Body of pancreas (tissue), 4 donors: ENCODE measurements around the gene C3orf80. TPM values are rescaled to one million over a fixed set of nuclear protein-coding genes. Genes with fewer than 3 reads are reported as not detected.

Experiments
- ATAC-seq: fragments of 150-250 bp; one replicate; pipeline ENCODE4 v1.9.1; 2016
- DNase-seq, 4 donors: peaks; one replicate each; pipeline ENCODE4 v3.0.0-alpha.2; 2019
- H3K27ac ChIP-seq, 4 donors: fragments of 200-600 bp; sonication (generic); 1 replicate in 3 of 4; 2 replicates in 1 of 4; pipeline versions ENCODE4 v1.5.1 to v1.6.1; 2016 to 2019; ENCODE audit warnings: mild to moderate bottlenecking in 1 of 4, mixed read lengths in 1 of 4, moderate library complexity in 1 of 4
- H3K27me3 ChIP-seq, 2 donors: fragments of 200-600 bp; sonication (generic); one replicate each; pipeline ENCODE4 v1.6.0; 2016; ENCODE audit warnings: mild to moderate bottlenecking in 1 of 2
- H3K36me3 ChIP-seq, 2 donors: fragments of 200-600 bp; sonication (generic); replicated peaks in 1 of 2; 2 replicates each; pipeline ENCODE4 v1.5.1; 2016; ENCODE audit warnings: low read depth in 2 of 2; ENCODE audit not compliant: insufficient read depth in 1 of 2
- H3K4me1 ChIP-seq: fragments of 200-600 bp; sonication (generic); one replicate; pipeline ENCODE4 v1.6.0; 2016
- H3K4me3 ChIP-seq, 2 donors: fragments of 200-600 bp; sonication (generic); 1 replicate in 1 of 2; 2 replicates in 1 of 2; pipeline ENCODE4 v1.5.1; 2016 to 2019
- H3K9me3 ChIP-seq, 3 donors: fragments of 200-600 bp; sonication (generic); 1 replicate in 2 of 3; 2 replicates in 1 of 3; pipeline ENCODE4 v1.5.1; 2016
- POLR2A ChIP-seq, 3 donors: fragments of 450-650 bp; IDR thresholded peaks; one replicate each; pipeline ENCODE4 v1.6.1; 2016; ENCODE audit warnings: antibody characterized with exemption in 3 of 3, mild to moderate bottlenecking in 2 of 3
- WGBS, 2 donors: methylation state at CpG; one replicate each; pipeline ENCODE4 v1.1.5; 2017; 5-methylcytosine and 5-hydroxymethylcytosine counted together
- intact Hi-C: fragments of 100-400 bp; cut with DNase I; formaldehyde crosslinking; loops from one replicate; pipeline ENCODE4 v1.15.1; 2023
- total RNA-seq, 2 donors: library from RNA; depleted of rRNA; stranded (reverse); fragments of >200 nt; gene quantifications; one replicate each; pipeline ENCODE4 v1.1.0, GENCODE V29; 2016
- TF ChIP-seq, protein P1 (sequence below), 7 experiments: fragments of 450-650 bp in 4 of 7; fragments of 200-600 bp in 3 of 7; sonication (generic) in 3 of 7; IDR thresholded peaks; one replicate each; pipeline ENCODE4 v1.5.1; 2016 to 2019; ENCODE audit warnings: antibody characterized with exemption in 7 of 7

The C3orf80 gene
- total RNA-seq, 2 donors from 2014 or later: 0.52 to 1.3 TPM

DNA sequence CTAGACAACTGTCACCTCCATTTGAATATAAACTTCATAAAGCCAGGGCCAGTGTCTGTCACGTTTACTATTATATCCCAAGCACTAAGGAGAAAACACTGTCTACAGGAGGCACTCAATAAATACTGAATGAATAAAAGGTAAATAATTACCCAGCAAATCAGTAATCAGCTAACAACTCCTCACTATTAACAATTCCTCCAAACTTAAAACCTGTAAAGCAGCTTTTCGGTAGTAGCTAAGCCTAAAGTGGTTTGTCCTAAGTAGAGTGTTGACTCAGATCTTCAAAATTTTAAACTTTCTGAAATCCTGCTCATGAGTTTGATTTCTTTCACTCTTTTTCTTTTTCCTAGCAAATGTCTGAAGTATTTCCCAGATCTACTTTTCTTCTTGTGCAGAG lies 39.9 kb downstream of the C3orf80 start:
- Histone ChIP-seq H3K9me3 (no peaks in the 10 kb centered on the region), H3K27me3 (no peaks in the 10 kb centered on the region), H3K4me3 (no peak overlapping the region), H3K4me1 (no peaks in the 10 kb centered on the region), H3K36me3 (no peaks in the 10 kb centered on the region), H3K27ac (no peak overlapping the region)
- ATAC-seq: no peak
- intact Hi-C loops: no loop called here
- TF ChIP-seq, protein P1, sequence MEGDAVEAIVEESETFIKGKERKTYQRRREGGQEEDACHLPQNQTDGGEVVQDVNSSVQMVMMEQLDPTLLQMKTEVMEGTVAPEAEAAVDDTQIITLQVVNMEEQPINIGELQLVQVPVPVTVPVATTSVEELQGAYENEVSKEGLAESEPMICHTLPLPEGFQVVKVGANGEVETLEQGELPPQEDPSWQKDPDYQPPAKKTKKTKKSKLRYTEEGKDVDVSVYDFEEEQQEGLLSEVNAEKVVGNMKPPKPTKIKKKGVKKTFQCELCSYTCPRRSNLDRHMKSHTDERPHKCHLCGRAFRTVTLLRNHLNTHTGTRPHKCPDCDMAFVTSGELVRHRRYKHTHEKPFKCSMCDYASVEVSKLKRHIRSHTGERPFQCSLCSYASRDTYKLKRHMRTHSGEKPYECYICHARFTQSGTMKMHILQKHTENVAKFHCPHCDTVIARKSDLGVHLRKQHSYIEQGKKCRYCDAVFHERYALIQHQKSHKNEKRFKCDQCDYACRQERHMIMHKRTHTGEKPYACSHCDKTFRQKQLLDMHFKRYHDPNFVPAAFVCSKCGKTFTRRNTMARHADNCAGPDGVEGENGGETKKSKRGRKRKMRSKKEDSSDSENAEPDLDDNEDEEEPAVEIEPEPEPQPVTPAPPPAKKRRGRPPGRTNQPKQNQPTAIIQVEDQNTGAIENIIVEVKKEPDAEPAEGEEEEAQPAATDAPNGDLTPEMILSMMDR (IDR thresholded peaks at IDR 0.05): no peak
- TF ChIP-seq POLR2A (IDR thresholded peaks at IDR 0.05): no peak
- no peak for DNase-seq
- 51 to 56% methylated on average over 2 of the region's 2 CpGs for WGBS, 2 donors

Other genes starting within 250 kb of the C3orf80 start
- 1 to 10 TPM in 1 of 2 donors, under 1 TPM in 1; 0.26 to 1.6 TPM for gene IL12A, start 236.6 kb upstream of the C3orf80 start, total RNA-seq
- 10 to 100 TPM; 15.5 to 31.6 TPM for gene IFT80, start 173.8 kb downstream of the C3orf80 start, total RNA-seq
- gene SMC4, start 174.2 kb downstream of the C3orf80 start, total RNA-seq: 10 to 100 TPM; 12.5 to 35.6 TPM
- gene TRIM59, start 224.4 kb downstream of the C3orf80 start, total RNA-seq: 1 to 10 TPM in 1 of 2 donors, under 1 TPM in 1; 0.99 to 2.1 TPM